ENCODE measurements around the gene ZNF418. TPM values are rescaled to one million over a fixed set of nuclear protein-coding genes. Genes with fewer than 3 reads are reported as not detected.
"Not testable (repeated sequence)": the region's sequence is repeated elsewhere in the genome, so short reads cannot be mapped to it uniquely, and the experiment has no call there.

ZNF418 gene
- total RNA-seq, 1 donor from 2014 or later, result 21.9 TPM

GRCh38 chr19:57888560-57889231 is 46.5 kb downstream of the ZNF418 start, which contains the start of gene ZNF814:
Gene ZNF814, minus strand, starts transcription at chr19:57889037. Its CDS starts 235 bp downstream, at chr19:57888802.
- TF ChIP-seq CTCF (IDR thresholded peaks at IDR 0.05; ENCODE audit: unreplicated experiment), result peak; percentile 58
- peak; percentile 83 for DNase-seq (ENCODE audit: low spot score, unreplicated experiment)
- H3K4me1 Mint-ChIP-seq (ENCODE audit: low read depth), result peaks cover 17% of the 10 kb centered on the region
- peak within 1 kb of the TSS; percentile 94 for H3K27ac Mint-ChIP-seq
- H3K9me3 Mint-ChIP-seq (ENCODE audit: low read depth), result peaks cover 18% of the 10 kb centered on the region
- H3K36me3 Mint-ChIP-seq (ENCODE audit: insufficient read depth), result peaks cover 46% of the 10 kb centered on the region
- peak within 1 kb of the TSS; percentile 93 for H3K4me3 Mint-ChIP-seq (ENCODE audit: low read depth)
- no peaks in the 10 kb centered on the region for H3K27me3 Mint-ChIP-seq

DNA sequence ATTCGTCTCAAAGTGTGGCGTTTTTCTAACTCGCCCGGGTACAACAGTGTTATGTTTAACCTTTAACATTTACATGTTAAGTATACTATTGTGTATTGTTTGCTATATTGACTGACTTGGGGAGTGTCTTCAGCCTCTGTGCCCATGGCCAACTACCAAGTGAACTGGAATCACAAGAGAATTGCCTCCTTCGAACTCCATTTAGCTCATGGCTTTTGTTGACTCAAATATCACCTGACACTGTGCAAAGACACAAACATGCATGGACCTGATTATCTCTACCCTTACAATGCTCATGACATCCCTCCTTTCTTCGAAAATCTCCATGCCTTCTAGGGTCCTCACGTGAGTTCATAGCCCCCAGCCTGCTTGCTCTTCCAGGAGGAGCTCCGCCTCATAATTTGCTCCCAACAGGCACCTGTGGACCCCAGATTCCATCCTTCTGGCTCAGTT is 47.1 kb downstream of the ZNF418 start:
- DNase-seq (ENCODE audit: low spot score, unreplicated experiment), result no peak
- Mint-ChIP-seq H3K4me3 (ENCODE audit: low read depth) (peak overlapping the region; percentile 93), H3K4me1 (ENCODE audit: low read depth) (peaks cover 17% of the 10 kb centered on the region), H3K27me3 (no peaks in the 10 kb centered on the region), H3K27ac (peak overlapping the region; percentile 94), H3K9me3 (ENCODE audit: low read depth) (peaks cover 18% of the 10 kb centered on the region), H3K36me3 (ENCODE audit: insufficient read depth) (peaks cover 51% of the 10 kb centered on the region)
- TF ChIP-seq CTCF (IDR thresholded peaks at IDR 0.05; ENCODE audit: unreplicated experiment), result no peak

GRCh38 chr19:57887195-57887941 is 47.8 kb downstream of the ZNF418 start:
- peak overlapping the region; percentile 94 for H3K27ac Mint-ChIP-seq
- H3K4me1 Mint-ChIP-seq (ENCODE audit: low read depth), result peaks cover 17% of the 10 kb centered on the region
- H3K36me3 Mint-ChIP-seq (ENCODE audit: insufficient read depth), result peaks cover 58% of the 10 kb centered on the region
- H3K4me3 Mint-ChIP-seq (ENCODE audit: low read depth), result peak overlapping the region; percentile 93
- peaks cover 22% of the 10 kb centered on the region for H3K9me3 Mint-ChIP-seq (ENCODE audit: low read depth)
- no peak for TF ChIP-seq CTCF (IDR thresholded peaks at IDR 0.05; ENCODE audit: unreplicated experiment)
- no peak for DNase-seq (ENCODE audit: low spot score, unreplicated experiment)
- no peaks in the 10 kb centered on the region for H3K27me3 Mint-ChIP-seq

- no peak for DNase-seq (ENCODE audit: low spot score, unreplicated experiment)
- no peak for TF ChIP-seq CTCF (IDR thresholded peaks at IDR 0.05; ENCODE audit: unreplicated experiment)
- peaks cover 22% of the 10 kb centered on the region for H3K9me3 Mint-ChIP-seq (ENCODE audit: low read depth)
- peaks cover 57% of the 10 kb centered on the region for H3K36me3 Mint-ChIP-seq (ENCODE audit: insufficient read depth)
- H3K27me3 Mint-ChIP-seq, result no peaks in the 10 kb centered on the region
- H3K4me1 Mint-ChIP-seq (ENCODE audit: low read depth), result peaks cover 17% of the 10 kb centered on the region
- peak overlapping the region; percentile 62 for H3K27ac Mint-ChIP-seq
- H3K4me3 Mint-ChIP-seq (ENCODE audit: low read depth), result peak overlapping the region; percentile 50
Measured at GRCh38 chr19:57886046-57886445, 49.2 kb downstream of the ZNF418 start.

DNA sequence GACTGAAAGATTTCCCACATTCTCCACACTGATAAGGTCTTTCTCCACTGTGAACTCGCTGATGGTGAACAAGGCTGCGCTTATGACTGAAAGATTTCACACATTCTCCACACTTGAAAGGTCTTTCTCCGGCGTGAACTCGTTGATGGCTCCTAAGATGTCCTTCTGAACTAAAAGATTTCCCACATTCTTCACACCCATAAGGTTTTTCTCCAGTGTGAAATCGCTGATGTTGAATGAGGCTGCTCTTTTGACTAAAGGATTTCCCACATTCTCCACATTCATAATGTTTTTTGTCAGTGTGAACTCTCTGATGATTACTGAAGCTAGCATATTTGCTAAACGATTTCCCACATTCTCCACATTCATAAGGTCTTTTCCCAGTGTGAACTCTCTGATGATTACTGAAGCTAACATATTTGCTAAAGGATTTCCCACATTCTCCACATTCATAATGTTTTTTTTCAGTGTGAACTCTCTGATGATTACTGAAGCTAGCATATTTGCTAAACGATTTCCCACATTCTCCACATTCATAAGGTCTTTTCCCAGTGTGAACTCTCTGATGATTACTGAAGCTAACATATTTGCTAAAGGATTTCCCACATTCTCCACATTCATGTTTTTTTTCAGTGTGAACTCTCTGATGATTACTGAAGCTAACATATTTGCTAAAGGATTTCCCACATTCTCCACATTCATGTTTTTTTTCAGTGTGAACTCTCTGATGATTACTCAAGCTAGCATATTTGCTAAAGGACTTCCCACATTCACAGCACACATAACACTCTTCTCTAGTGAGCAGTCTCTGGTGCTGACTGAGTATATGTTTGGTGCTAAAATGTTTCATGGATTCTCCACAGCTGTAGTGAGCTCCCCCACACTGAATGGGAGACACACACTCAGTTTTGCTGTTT is 61.1 kb downstream of the ZNF418 start:
- not testable (repeated sequence) for H3K4me1 Mint-ChIP-seq (ENCODE audit: low read depth); DNase-seq (ENCODE audit: low spot score, unreplicated experiment); H3K27me3 Mint-ChIP-seq
- Mint-ChIP-seq H3K36me3 (ENCODE audit: insufficient read depth) (peaks cover 80% of the 10 kb centered on the region), H3K4me3 (ENCODE audit: low read depth) (peak overlapping the region; percentile 9), H3K27ac (peak overlapping the region; percentile 94), H3K9me3 (ENCODE audit: low read depth) (peaks cover 52% of the 10 kb centered on the region)
